Measurements from ENCODE around the gene PPP1R14B.

DNA sequence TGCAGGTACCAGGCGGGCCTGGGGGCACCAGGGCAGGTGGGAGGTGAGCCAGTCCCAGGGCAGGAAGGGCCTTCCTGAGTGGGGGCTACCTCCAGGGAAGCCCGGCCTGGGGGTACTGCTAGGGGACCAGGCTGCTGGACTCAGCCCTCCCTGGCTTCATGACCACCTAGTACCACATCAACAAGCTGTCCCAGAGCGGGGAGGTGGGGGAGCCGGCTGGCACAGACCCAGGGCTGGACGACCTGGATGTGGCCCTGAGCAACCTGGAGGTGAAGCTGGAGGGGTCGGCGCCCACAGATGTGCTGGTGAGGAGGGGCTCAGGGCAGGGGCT is 27.4 kb downstream of the PPP1R14B start:
- TF ChIP-seq CEBPB (IDR thresholded peaks at IDR 0.05) (no peak), TCF12 (IDR thresholded peaks at IDR 0.05; ENCODE audit: low read depth) (no peak), TAF1 (IDR thresholded peaks at IDR 0.05; ENCODE audit: low read depth) (no peak), CREB1 (IDR thresholded peaks at IDR 0.05; ENCODE audit: low read depth) (no peak)

Measured in Ishikawa (cell line).